ENCODE measurements around the gene HIPK2.

HIPK2 gene

GRCh38 chr7:139777948-139778841 is at the start of gene HIPK2:
TSS of gene HIPK2 (minus strand) at chr7:139777998. CDS start at chr7:139777623, 375 bp downstream.
- peak in 1 of 2 donors; percentile 38 for DNase-seq

DNA sequence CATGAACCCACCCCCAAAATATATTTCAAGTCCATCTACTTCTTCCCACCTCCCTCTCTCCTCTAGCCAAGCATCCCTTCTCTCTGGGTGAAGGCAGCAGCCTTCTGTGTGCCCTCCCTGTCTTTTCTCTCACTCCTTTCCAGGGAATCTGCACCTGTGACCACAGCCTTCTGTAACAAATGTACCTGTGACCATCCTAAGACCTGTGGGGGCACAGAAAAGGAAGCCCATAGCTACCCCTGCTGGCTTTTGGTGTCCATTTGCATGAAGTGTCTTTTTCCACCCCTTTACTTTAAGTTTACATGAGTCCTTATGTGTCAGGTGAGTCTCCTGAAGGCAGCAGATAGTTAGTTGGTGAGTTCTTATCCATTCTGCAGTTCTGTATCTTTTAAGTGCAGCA is 49.2 kb upstream of the HIPK2 start:
- DNase-seq, result no peak

DNA sequence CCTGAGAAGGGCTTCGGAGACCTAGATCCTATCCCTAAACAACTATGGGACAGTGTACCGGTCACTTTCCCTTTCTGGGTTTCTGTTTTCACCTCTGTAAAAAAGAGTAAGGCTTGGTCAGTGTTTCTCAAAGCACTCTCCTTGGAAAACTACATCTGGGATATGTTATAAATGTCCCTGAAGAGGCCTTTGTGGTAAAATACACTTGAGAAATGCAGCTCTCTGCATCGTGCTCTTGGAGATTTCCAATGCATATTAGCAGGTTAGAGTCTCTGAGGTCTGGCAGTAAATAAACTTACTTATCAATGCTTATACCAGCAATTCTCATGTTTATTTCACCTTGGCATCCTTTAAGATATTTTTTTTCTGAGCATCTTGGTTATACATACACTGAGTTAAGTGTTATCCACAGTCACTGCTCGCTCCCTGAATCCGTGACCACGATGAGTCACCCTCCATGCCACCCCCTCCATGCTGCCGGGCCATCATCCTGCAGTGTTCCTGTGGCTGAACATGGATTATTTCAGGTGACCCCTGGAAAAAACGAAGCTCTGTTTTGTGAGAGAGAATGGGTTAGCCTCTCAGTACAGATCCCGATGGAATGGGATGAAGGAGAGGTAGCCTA is 48.0 kb upstream of the HIPK2 start:
- no peak for DNase-seq

DNA sequence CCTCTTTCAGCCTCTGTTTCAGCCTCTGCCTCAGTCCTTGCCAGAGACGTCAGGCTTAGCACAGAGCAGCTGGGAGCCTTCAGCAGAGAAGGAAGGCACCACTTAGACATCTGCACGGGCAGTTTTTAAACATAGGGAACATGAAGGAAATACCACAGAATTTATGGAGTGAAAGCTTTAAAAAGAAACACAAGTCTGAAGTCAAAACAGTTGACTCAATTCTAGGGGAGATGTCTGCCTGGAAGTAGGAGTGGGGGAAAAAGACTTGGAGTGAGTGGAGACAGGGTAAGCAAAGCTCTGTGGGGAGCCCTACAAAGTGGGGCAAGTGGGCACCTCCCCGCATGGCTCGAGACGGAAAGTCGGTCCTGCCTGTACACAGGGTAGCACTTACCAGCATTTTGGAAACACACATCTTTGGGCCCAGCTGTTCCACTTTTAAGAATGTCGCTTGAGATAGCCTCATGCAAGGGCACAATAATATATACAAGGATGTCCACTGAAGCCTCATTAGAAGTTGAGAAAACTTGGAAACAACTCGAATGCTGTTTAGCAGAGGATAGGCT is 46.2 kb upstream of the HIPK2 start:
- no peak for DNase-seq

GRCh38 chr7:139822855-139823254 is 45.1 kb upstream of the HIPK2 start:
- no peak for DNase-seq

DNA sequence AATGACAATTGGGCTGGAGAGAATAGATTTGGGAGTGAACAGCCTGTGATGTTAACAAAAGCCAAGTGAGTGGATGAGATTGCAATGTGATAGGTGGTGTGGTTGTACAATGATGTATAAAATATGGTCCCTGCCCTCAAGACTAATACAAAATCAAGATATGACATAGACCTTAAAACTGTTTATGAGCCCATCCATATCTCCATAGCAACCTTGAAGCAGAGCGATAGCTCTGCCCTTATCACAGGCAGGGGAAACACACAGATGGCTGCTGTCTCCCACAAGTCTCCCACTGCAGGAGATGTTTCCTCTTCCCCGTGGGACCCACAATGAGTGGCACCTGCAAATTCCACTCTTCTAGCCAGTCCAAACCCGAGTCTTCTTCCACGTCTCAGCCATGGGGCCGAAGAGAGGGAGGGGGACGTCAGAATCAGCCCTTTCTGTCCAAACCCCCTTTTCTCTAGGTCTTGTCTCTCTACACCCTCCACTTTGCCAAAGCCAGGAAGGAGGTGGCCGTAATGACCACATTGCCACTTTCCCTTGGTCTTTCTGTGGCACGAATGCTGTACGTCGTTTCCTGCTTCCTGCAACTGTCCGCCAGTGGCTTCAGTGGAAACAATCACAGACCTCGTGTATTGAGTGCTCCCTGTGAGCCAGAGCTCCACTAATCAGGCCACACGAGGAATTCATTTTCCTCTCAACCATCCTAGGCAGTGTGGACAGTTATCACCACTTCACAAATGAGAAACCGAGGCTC is 43.7 kb upstream of the HIPK2 start:
- peak in 1 of 2 donors; percentile 7 for DNase-seq

GRCh38 chr7:139820089-139820488 is 42.3 kb upstream of the HIPK2 start:
- peak in 1 of 2 donors; percentile 98 for DNase-seq

DNA sequence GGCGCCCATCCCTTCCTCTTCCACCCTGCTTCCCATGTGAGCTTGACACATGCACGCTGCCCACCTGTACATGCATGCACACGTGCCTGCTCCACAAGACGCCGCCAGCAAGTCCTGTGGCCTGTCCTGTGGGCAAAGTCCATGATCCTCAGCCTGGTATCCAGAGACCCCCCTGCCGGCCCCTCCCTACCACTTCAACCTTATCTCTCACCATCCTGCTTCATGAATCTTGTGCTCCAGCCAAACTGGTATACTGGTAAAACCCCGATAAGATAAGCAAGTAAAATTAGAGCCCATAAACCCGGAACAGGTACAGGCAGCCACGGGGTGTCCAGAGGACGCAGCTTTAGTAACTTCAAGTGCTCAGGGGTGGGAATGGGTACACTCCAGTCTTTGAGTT is 39.5 kb upstream of the HIPK2 start:
- DNase-seq, result no peak

- no peak for DNase-seq
These were observed 35.9 kb upstream of the HIPK2 start for GRCh38 chr7:139813689-139814088.

GRCh38 chr7:139813151-139813550 is 35.4 kb upstream of the HIPK2 start:
- DNase-seq, result no peak

DNA sequence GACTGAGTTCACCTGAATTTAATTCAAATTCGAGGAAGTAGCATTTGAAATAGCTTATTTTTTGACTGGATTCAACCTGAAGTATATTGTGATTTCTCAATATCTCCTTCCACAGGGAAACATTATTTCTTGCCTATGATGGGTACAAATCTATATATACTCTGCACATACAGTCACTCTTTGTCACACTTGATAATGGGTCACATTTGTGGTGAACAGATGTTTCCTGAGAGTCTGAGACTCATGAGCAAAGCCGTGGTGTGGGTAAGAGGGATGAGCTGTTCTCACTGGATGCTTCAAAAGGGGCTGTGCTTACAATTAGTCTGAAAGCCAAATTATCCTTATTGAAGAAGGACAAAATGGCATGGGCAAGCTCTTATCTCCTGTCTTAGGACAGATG is 33.3 kb upstream of the HIPK2 start:
- DNase-seq, result peak in 1 of 2 donors; percentile 97

- DNase-seq, result no peak
These were observed 31.1 kb upstream of the HIPK2 start for GRCh38 chr7:139808846-139809442.

DNA sequence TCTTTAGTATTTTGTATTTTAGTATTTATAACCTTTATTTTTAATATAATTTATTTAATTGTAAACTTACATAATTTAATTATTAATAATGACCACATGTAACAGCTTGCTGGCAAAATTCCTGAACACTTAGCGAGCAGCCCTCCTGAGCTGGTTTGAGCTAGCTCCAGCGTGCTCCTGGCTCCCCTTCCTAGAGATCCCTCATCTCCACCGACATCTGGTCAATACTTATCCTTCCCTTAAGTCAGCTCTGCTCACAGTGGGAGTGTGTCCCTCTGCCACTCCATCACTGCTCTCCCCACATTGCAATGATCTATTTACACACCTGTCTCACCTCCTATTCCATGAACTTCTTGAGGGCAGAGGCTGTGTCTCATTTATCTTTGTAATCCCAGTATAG is 30.6 kb upstream of the HIPK2 start:
- no peak for DNase-seq

GRCh38 chr7:139807009-139807408 is 29.2 kb upstream of the HIPK2 start:
- DNase-seq, result no peak

DNA sequence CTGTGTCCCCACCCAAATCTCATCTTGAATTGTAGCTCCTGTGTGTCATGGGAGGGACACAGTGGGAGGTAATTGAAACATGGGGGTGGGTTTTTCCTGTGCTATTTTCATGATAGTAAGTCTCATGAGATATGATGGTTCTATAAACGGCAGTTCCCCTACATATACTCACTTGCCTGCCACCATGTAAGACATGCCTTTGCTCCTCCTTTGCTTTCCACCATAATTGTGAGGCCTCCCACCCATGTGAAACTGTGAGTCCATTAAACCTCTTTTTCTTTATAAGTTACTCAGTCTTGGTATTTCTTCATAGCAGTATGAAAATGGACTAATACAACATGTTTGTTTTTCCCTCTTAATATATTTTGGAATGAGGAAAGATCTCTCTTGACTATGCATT is 26.8 kb upstream of the HIPK2 start:
- no peak for DNase-seq

GRCh38 chr7:139799586-139799985 is 21.8 kb upstream of the HIPK2 start:
- peak in 1 of 2 donors; percentile 87 for DNase-seq

DNA sequence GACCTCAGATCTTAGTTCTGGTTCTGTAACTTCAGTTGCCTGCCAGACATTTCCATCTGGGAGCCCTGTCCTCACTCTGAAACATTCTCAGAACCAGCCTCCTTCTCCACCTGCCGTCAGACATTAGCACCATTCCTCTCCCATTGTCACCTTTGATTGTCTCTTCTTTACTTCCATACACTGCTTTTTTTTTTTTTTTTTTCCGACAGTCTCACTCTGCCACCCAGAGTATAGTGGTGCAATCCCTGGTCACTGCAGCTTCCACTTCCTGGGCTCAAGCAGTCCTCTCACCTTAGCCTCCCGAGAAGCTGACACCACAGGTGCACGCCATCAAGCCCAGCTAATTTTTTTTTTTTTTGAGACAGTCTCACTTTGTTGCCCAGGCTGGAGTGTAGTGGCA is 21.1 kb upstream of the HIPK2 start:
- no peak for DNase-seq

DNA sequence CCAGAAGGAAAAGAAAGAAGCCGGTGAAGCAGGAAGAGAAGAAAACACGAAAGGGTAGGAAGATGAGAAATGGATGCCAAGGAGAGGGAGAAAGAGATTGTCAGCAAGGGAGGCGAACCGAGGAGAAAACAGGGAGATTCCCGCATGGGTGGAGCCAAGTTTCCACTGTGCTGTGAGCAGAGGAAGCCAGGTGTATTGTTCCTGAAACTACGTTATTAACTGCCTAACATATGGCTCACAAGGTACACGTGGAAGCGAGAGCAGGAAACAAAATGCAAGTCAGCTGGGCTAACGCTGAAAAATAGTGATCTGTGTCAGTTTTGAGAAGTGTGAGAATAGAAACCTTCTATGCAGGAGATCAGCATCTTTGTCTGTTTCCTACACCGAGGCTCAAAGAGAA is 20.4 kb upstream of the HIPK2 start:
- no peak for DNase-seq

DNA sequence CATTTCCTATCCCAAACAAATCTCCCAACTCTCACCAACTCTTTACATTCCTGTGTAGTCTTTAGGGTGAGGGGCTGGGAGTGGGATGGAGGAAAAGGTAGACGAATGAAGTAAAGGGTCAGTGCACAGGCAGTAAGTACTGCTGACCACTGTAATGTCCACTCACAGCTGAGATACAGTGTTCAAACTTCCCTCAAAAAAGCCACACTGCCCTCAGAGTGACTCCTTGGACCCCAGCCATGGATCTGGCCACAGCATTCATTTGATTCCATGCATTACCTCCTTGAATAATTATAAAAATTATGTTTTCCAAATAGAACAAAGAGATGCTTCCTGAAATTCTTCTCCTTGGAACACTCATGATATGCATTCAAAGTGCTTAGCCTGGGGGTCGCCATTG is 19.8 kb upstream of the HIPK2 start:
- DNase-seq, result no peak

GRCh38 chr7:139791316-139791715 is 13.5 kb upstream of the HIPK2 start:
- no peak for DNase-seq

- no peak for DNase-seq
These were observed 6.8 kb upstream of the HIPK2 start for GRCh38 chr7:139784648-139785047.

- DNase-seq, result no peak
These were observed 6.0 kb upstream of the HIPK2 start for GRCh38 chr7:139783647-139784385.

Data from bone marrow (tissue), 2 donors.